ENCODE data around the gene PNCK. TPM values are rescaled to one million over a fixed set of nuclear protein-coding genes. Genes with fewer than 3 reads are reported as not detected.
A peak's percentile ranks its signal among the peaks of the same experiment; 100 is the strongest.

PNCK gene
- polyA plus RNA-seq, 2 of the 4 experiments (the other 2 are of a cell fraction) = 0.17 to 0.25 TPM

- no peak overlapping the region for H3K27ac ChIP-seq
- 60% methylated on average over 8 of the region's 12 CpGs for WGBS (ENCODE audit: missing lambda C conversion rate)
- no peak overlapping the region for H3K4me2 ChIP-seq
- CTCF ChIA-PET = interaction anchor here (0.7 to 1.3 kb wide), 3 partner anchors 18 to 126 kb away, joined by 3 to 4 read pairs (median 3); no protein-coding TSS in a partner anchor
- no peak overlapping the region for H3K4me3 ChIP-seq
- H3K4me1 ChIP-seq = no peaks in the 10 kb centered on the region
- POLR2A ChIA-PET = no interaction called here
- FAIRE-seq (no peak), DNase-seq (ENCODE audit: low read depth in 1 of 2, low spot score in 1 of 2) (no peak), ATAC-seq (no peak)
- H3K9me3 ChIP-seq = no peaks in the 10 kb centered on the region
- TF ChIP-seq SREBF2 (IDR thresholded peaks at IDR 0.05) (no peak), HOXB5 (CRISPR knock-in tag; IDR thresholded peaks at IDR 0.05) (no peak), CBX2 (IDR thresholded peaks at IDR 0.05; ENCODE audit: borderline replicate concordance, low read depth) (no peak), ESRRA (IDR thresholded peaks at IDR 0.05; ENCODE audit: borderline replicate concordance, low read length) (no peak), HOXB13 (CRISPR knock-in tag; IDR thresholded peaks at IDR 0.05; ENCODE audit: low read depth) (no peak), NPAS2 (CRISPR knock-in tag; IDR thresholded peaks at IDR 0.05; ENCODE audit: borderline replicate concordance) (no peak), RFX5 (IDR thresholded peaks at IDR 0.05) (no peak)
These were observed 7.6 kb upstream of the PNCK start for GRCh38 chrX:153681175-153681574.

GRCh38 chrX:153674219-153674851 lies 722 bp upstream of the PNCK start:
- ATAC-seq (no peak), DNase-seq (ENCODE audit: low read depth in 1 of 2, low spot score in 1 of 2) (no peak), FAIRE-seq (no peak)
- POLR2A ChIA-PET = no interaction called here
- TF ChIP-seq FOXS1 (CRISPR knock-in tag; IDR thresholded peaks at IDR 0.05) (no peak), EHF (CRISPR knock-in tag; IDR thresholded peaks at IDR 0.05) (no peak), EP300 (IDR thresholded peaks at IDR 0.05) (no peak), HDAC2 (IDR thresholded peaks at IDR 0.05) (no peak), FOSL2 (IDR thresholded peaks at IDR 0.05) (no peak), FOSL2 (CRISPR knock-in tag; IDR thresholded peaks at IDR 0.05) (no peak), SREBF2 (IDR thresholded peaks at IDR 0.05) (no peak)
- H3K4me2 ChIP-seq = no peak overlapping the region
- H3K4me3 ChIP-seq = no peak overlapping the region
- no peaks in the 10 kb centered on the region for H3K9me3 ChIP-seq
- 81% methylated on average over 27 of the region's 27 CpGs for WGBS (ENCODE audit: missing lambda C conversion rate)
- CTCF ChIA-PET = interaction anchor here (0.8 to 1.4 kb wide), 3 partner anchors 12 to 165 kb away, joined by 3 read pairs; no protein-coding TSS in a partner anchor
- no peak overlapping the region for H3K27ac ChIP-seq
- H3K4me1 ChIP-seq = no peaks in the 10 kb centered on the region

- no peak for TF ChIP-seq CHD2 (IDR thresholded peaks at IDR 0.05; ENCODE audit: low read length, partially characterized antibody)
- no peak for TF ChIP-seq USF2 (IDR thresholded peaks at IDR 0.05)
- no peak for TF ChIP-seq NR3C1 (IDR thresholded peaks at IDR 0.05)
- TF ChIP-seq EP300 (IDR thresholded peaks at IDR 0.05) = no peak
- TF ChIP-seq ATOH8 (CRISPR knock-in tag; IDR thresholded peaks at IDR 0.05; ENCODE audit: low read depth) = no peak
- no peak for TF ChIP-seq HDAC2 (IDR thresholded peaks at IDR 0.05)
- TF ChIP-seq FOXS1 (CRISPR knock-in tag; IDR thresholded peaks at IDR 0.05) = no peak
- TF ChIP-seq PBX3 (IDR thresholded peaks at IDR 0.05) = no peak
- TF ChIP-seq ZNF302 (CRISPR knock-in tag; IDR thresholded peaks at IDR 0.05) = no peak
- TF ChIP-seq JUN (IDR thresholded peaks at IDR 0.05) = no peak
- Histone ChIP-seq H3K9me3 (no peaks in the 10 kb centered on the region), H3K4me3 (no peak overlapping the region), H3K4me2 (peak overlapping the region; percentile 37; the same call in 2 of the 3 replicates), H3K4me1 (no peaks in the 10 kb centered on the region), H3K27ac (no peak overlapping the region)
- CTCF ChIA-PET = interaction anchor here (1.1 to 1.4 kb wide), 2 partner anchors 29 to 64 kb away, joined by 3 to 5 read pairs; no protein-coding TSS in a partner anchor
- ATAC-seq (no peak), DNase-seq (ENCODE audit: low read depth in 1 of 2, low spot score in 1 of 2) (no peak), FAIRE-seq (no peak)
- 79% methylated on average over 32 of the region's 53 CpGs for WGBS (ENCODE audit: missing lambda C conversion rate)
- POLR2A ChIA-PET = no interaction called here
These were observed 834 bp downstream of the PNCK start for GRCh38 chrX:153672531-153673427.

Measured in A549 (cell line).